Effector memory CD8-positive, alpha-beta T cell (primary cell): ENCODE results near the gene DISP3.
A peak's percentile ranks its signal among the peaks of the same experiment; 100 is the strongest.

Experiments used
- ATAC-seq: fragments of 150-1000 bp; cut with Tn5 transposase; replicated peaks from 2 replicates; pipeline ENCODE4 v1.10.0; 2021; ENCODE audit warnings: mild to moderate bottlenecking, moderate library complexity
- DNase-seq, 3 experiments: peaks; one replicate each; pipeline ENCODE4 v3.0.0; 2021
- H3K27ac Mint-ChIP-seq, 2 donors: one replicate each; pipeline ENCODE4 v1.8.0; 2022; ENCODE audit warnings: mild to moderate bottlenecking in 2 of 2, mixed read lengths in 2 of 2, moderate library complexity in 2 of 2
- H3K27me3 Mint-ChIP-seq, 2 donors: one replicate each; pipeline ENCODE4 v1.8.0; 2022; ENCODE audit warnings: mixed read lengths in 2 of 2
- H3K36me3 Mint-ChIP-seq: one replicate; pipeline ENCODE4 v1.8.0; 2022; ENCODE audit warnings: mild to moderate bottlenecking, moderate library complexity, mixed read lengths; ENCODE audit not compliant: insufficient read depth
- H3K4me1 Mint-ChIP-seq, 2 donors: one replicate each; pipeline ENCODE4 v1.8.0; 2022; ENCODE audit warnings: low read depth in 2 of 2, mixed read lengths in 2 of 2
- H3K4me3 Mint-ChIP-seq, 2 donors: one replicate each; pipeline ENCODE4 v1.8.0; 2022; ENCODE audit warnings: mild to moderate bottlenecking in 2 of 2, mixed read lengths in 2 of 2, moderate library complexity in 2 of 2
- H3K9me3 Mint-ChIP-seq, 2 donors: one replicate each; pipeline ENCODE4 v1.8.0; 2022; ENCODE audit warnings: mixed read lengths in 2 of 2
- total RNA-seq, 9 experiments: gene quantifications; one replicate each; lab custom pipeline; 2026; lab: John Stamatoyannopoulos, UW

Gene DISP3
- total RNA-seq: 0.30 to 1.3 (median 0.67) reads per million in 9 experiments

GRCh38 chr1:11478571-11479374, at the start of gene DISP3:
Gene DISP3 (plus strand): TSS chr1:11479155. CDS start chr1:11500993, 21,838 bp downstream.
- peaks cover 10% of the 10 kb centered on the region for H3K36me3 Mint-ChIP-seq
- DNase-seq: peak; percentile 50 to 61 (median 56)
- peaks cover 70 to 93% of the 10 kb centered on the region in 2 donors for H3K27me3 Mint-ChIP-seq
- ATAC-seq: peak; percentile 84
- peak within 1 kb of the TSS; percentile 75 to 85 for H3K4me3 Mint-ChIP-seq
- no peak within 1 kb of the TSS for H3K27ac Mint-ChIP-seq
- peaks cover 0 to 2% of the 10 kb centered on the region in 2 donors for H3K9me3 Mint-ChIP-seq
- H3K4me1 Mint-ChIP-seq: peaks cover 8 to 9% of the 10 kb centered on the region in 2 donors

GRCh38 chr1:11429226-11429625, 49.7 kb upstream of the DISP3 start:
- Mint-ChIP-seq H3K4me1 (no peaks in the 10 kb centered on the region), H3K27me3 (peaks cover 22 to 27% of the 10 kb centered on the region in 2 donors), H3K4me3 (no peak overlapping the region), H3K27ac (no peak overlapping the region), H3K9me3 (no peaks in the 10 kb centered on the region), H3K36me3 (peaks cover 3% of the 10 kb centered on the region)
- DNase-seq (no peak), ATAC-seq (no peak)

GRCh38 chr1:11429935-11430334, 49.0 kb upstream of the DISP3 start:
- Mint-ChIP-seq H3K27ac (no peak overlapping the region), H3K27me3 (peaks cover 17 to 23% of the 10 kb centered on the region in 2 donors), H3K4me3 (no peak overlapping the region), H3K36me3 (peaks cover 3% of the 10 kb centered on the region), H3K9me3 (no peaks in the 10 kb centered on the region), H3K4me1 (no peaks in the 10 kb centered on the region)
- DNase-seq (no peak), ATAC-seq (no peak)

GRCh38 chr1:11431941-11432507, 46.9 kb upstream of the DISP3 start:
- Mint-ChIP-seq H3K36me3 (peaks cover 3% of the 10 kb centered on the region), H3K27ac (no peak overlapping the region), H3K9me3 (no peaks in the 10 kb centered on the region), H3K4me3 (no peak overlapping the region), H3K4me1 (peaks cover 0 to 2% of the 10 kb centered on the region in 2 donors), H3K27me3 (peaks cover 26 to 32% of the 10 kb centered on the region in 2 donors)
- DNase-seq: no peak
- no peak for ATAC-seq

GRCh38 chr1:11432526-11432925, 46.4 kb upstream of the DISP3 start:
- H3K27ac Mint-ChIP-seq: no peak overlapping the region

GRCh38 chr1:11434501-11434900, 44.5 kb upstream of the DISP3 start:
- no peak for ATAC-seq
- no peak overlapping the region for H3K27ac Mint-ChIP-seq

More at GRCh38 chr1:11432526-11432925, 46.4 kb upstream of the DISP3 start:
- peaks cover 30 to 37% of the 10 kb centered on the region in 2 donors for H3K27me3 Mint-ChIP-seq
- DNase-seq: no peak
- no peaks in the 10 kb centered on the region for H3K9me3 Mint-ChIP-seq
- ATAC-seq: no peak
- peaks cover 0 to 2% of the 10 kb centered on the region in 2 donors for H3K4me1 Mint-ChIP-seq
- H3K36me3 Mint-ChIP-seq: peaks cover 5% of the 10 kb centered on the region
- H3K4me3 Mint-ChIP-seq: no peak overlapping the region

GRCh38 chr1:11434926-11435325, 44.0 kb upstream of the DISP3 start:
- Mint-ChIP-seq H3K27me3 (peaks cover 30 to 61% of the 10 kb centered on the region in 2 donors), H3K27ac (no peak overlapping the region), H3K4me3 (no peak overlapping the region), H3K4me1 (peaks cover 0 to 3% of the 10 kb centered on the region in 2 donors), H3K9me3 (no peaks in the 10 kb centered on the region), H3K36me3 (peaks cover 5% of the 10 kb centered on the region)
- DNase-seq (no peak), ATAC-seq (no peak)

More at GRCh38 chr1:11434501-11434900, 44.5 kb upstream of the DISP3 start:
- Mint-ChIP-seq H3K36me3 (peaks cover 5% of the 10 kb centered on the region), H3K27me3 (peaks cover 30 to 57% of the 10 kb centered on the region in 2 donors), H3K4me3 (no peak overlapping the region), H3K4me1 (peaks cover 0 to 3% of the 10 kb centered on the region in 2 donors), H3K9me3 (no peaks in the 10 kb centered on the region)
- no peak for DNase-seq

GRCh38 chr1:11438996-11439395, 40.0 kb upstream of the DISP3 start:
- no peak for ATAC-seq
- Mint-ChIP-seq H3K4me1 (peaks cover 0 to 3% of the 10 kb centered on the region in 2 donors), H3K9me3 (no peaks in the 10 kb centered on the region), H3K36me3 (peaks cover 3% of the 10 kb centered on the region), H3K27me3 (peaks cover 29 to 79% of the 10 kb centered on the region in 2 donors), H3K27ac (no peak overlapping the region), H3K4me3 (no peak overlapping the region)
- DNase-seq: no peak

GRCh38 chr1:11441211-11441952, 37.6 kb upstream of the DISP3 start:
- no peak overlapping the region for H3K4me3 Mint-ChIP-seq
- DNase-seq (no peak), ATAC-seq (no peak)
- no peak overlapping the region for H3K27ac Mint-ChIP-seq
- peaks cover 0 to 1% of the 10 kb centered on the region in 2 donors for H3K4me1 Mint-ChIP-seq
- no peaks in the 10 kb centered on the region for H3K9me3 Mint-ChIP-seq
- peaks cover 3% of the 10 kb centered on the region for H3K36me3 Mint-ChIP-seq
- H3K27me3 Mint-ChIP-seq: peaks cover 46 to 92% of the 10 kb centered on the region in 2 donors

- Mint-ChIP-seq H3K36me3 (no peaks in the 10 kb centered on the region), H3K4me3 (no peak overlapping the region), H3K27ac (no peak overlapping the region), H3K4me1 (peaks cover 0 to 1% of the 10 kb centered on the region in 2 donors), H3K27me3 (peaks cover 44 to 81% of the 10 kb centered on the region in 2 donors), H3K9me3 (no peaks in the 10 kb centered on the region)
- no peak for DNase-seq
- ATAC-seq: no peak
These were observed 35.9 kb upstream of the DISP3 start for GRCh38 chr1:11443043-11443442.

GRCh38 chr1:11443961-11444658, 34.8 kb upstream of the DISP3 start:
- no peak overlapping the region for H3K4me3 Mint-ChIP-seq
- H3K9me3 Mint-ChIP-seq: no peaks in the 10 kb centered on the region
- H3K27ac Mint-ChIP-seq: no peak overlapping the region
- H3K36me3 Mint-ChIP-seq: no peaks in the 10 kb centered on the region
- H3K27me3 Mint-ChIP-seq: peaks cover 44 to 70% of the 10 kb centered on the region in 2 donors
- DNase-seq (no peak), ATAC-seq (no peak)
- H3K4me1 Mint-ChIP-seq: peaks cover 0 to under 1% of the 10 kb centered on the region in 2 donors

- no peaks in the 10 kb centered on the region for H3K9me3 Mint-ChIP-seq
- DNase-seq: no peak
- H3K4me3 Mint-ChIP-seq: no peak overlapping the region
- H3K4me1 Mint-ChIP-seq: no peaks in the 10 kb centered on the region
- no peak for ATAC-seq
- H3K36me3 Mint-ChIP-seq: no peaks in the 10 kb centered on the region
- H3K27ac Mint-ChIP-seq: no peak overlapping the region
- peaks cover 48 to 70% of the 10 kb centered on the region in 2 donors for H3K27me3 Mint-ChIP-seq
These were observed 34.0 kb upstream of the DISP3 start for GRCh38 chr1:11444907-11445306.

- no peaks in the 10 kb centered on the region for H3K9me3 Mint-ChIP-seq
- H3K4me3 Mint-ChIP-seq: no peak overlapping the region
- no peak overlapping the region for H3K27ac Mint-ChIP-seq
- H3K4me1 Mint-ChIP-seq: no peaks in the 10 kb centered on the region
- ATAC-seq (no peak), DNase-seq (no peak)
- peaks cover 41 to 64% of the 10 kb centered on the region in 2 donors for H3K27me3 Mint-ChIP-seq
- no peaks in the 10 kb centered on the region for H3K36me3 Mint-ChIP-seq
These were observed 31.1 kb upstream of the DISP3 start for GRCh38 chr1:11447903-11448302.
